H1 (cell line): Measurements from ENCODE around the gene SOX13. TPM values are rescaled to one million over a fixed set of nuclear protein-coding genes. Genes with fewer than 3 reads are reported as not detected.

ENCODE experiments used
- CTCF ChIA-PET: fragments of 300-600 bp; sonication (Branson Sonifier 250); formaldehyde crosslinking; loops from one replicate; lab custom pipeline; 2021; ENCODE audit not compliant: partially characterized antibody; lab: Charles Lee
- POLR2A ChIA-PET: fragments of 300-600 bp; sonication (Branson Sonifier 250); formaldehyde crosslinking; loops from one replicate; lab custom pipeline; 2021; ENCODE audit warnings: inconsistent platforms; ENCODE audit not compliant: partially characterized antibody; lab: Charles Lee
- DNase-seq, 2 experiments: peaks; one replicate each; pipeline versions ENCODE4 v3.0.0 to v3.0.0-alpha.2; 2010 to 2022; ENCODE audit warnings: low spot score in 2 of 2, low read depth in 1 of 2, mixed read lengths in 1 of 2
- FAIRE-seq: peaks from 2 replicates; lab custom pipeline; 2011; peaks lifted over from hg19 to GRCh38; lab: Jason Lieb, UNC
- H2AFZ ChIP-seq: 2 replicates; pipeline ENCODE4 v1.8.1; 2012; ENCODE audit warnings: low read length, inconsistent platforms
- H2AK5ac ChIP-seq: 2 replicates; pipeline ENCODE4 v1.6.1; 2013; ENCODE audit warnings: low read depth, low read length
- H2BK120ac ChIP-seq: replicated peaks from 2 replicates; pipeline ENCODE3; 2013; ENCODE audit warnings: low read depth, low read length, inconsistent platforms
- H2BK12ac ChIP-seq: 2 replicates; pipeline ENCODE4 v1.6.1; 2013; ENCODE audit warnings: low read depth, low read length
- H2BK15ac ChIP-seq: 2 replicates; pipeline ENCODE4 v1.6.1; 2013; ENCODE audit warnings: low read length
- H2BK20ac ChIP-seq: 2 replicates; pipeline ENCODE4 v1.6.1; 2013; ENCODE audit warnings: low read length
- H2BK5ac ChIP-seq: 2 replicates; pipeline ENCODE4 v1.6.1; 2013; ENCODE audit warnings: low read depth, low read length
- H3K14ac ChIP-seq: 2 replicates; pipeline ENCODE4 v1.6.1; 2013; ENCODE audit warnings: inconsistent platforms; ENCODE audit not compliant: insufficient read length
- H3K18ac ChIP-seq: 2 replicates; pipeline ENCODE4 v1.6.1; 2013; ENCODE audit warnings: low read length; ENCODE audit errors: extremely low read depth
- H3K23ac ChIP-seq: 2 replicates; pipeline ENCODE4 v1.6.1; 2013; ENCODE audit warnings: inconsistent platforms; ENCODE audit not compliant: insufficient read length
- H3K23me2 ChIP-seq: 2 replicates; pipeline ENCODE4 v1.6.1; 2013; ENCODE audit warnings: low read depth, low read length
- H3K27ac ChIP-seq: 2 replicates; pipeline ENCODE4 v1.6.1; 2011; ENCODE audit warnings: low read depth, low read length, inconsistent platforms
- H3K27me3 ChIP-seq, 4 experiments: replicated peaks in 1 of 4; 1 replicate in 1 of 4; 2 replicates in 3 of 4; pipeline versions ENCODE4 v1.6.1 to v1.8.1; 2011 to 2013; ENCODE audit warnings: low read length in 3 of 4, mild to moderate bottlenecking in 3 of 4, inconsistent platforms in 2 of 4, mixed read lengths in 2 of 4, moderate library complexity in 1 of 4; ENCODE audit not compliant: control insufficient read depth in 3 of 4, insufficient read depth in 3 of 4; ENCODE audit errors: extremely low read depth in 1 of 4
- H3K36me3 ChIP-seq, 4 experiments: 2 replicates each; pipeline versions ENCODE4 v1.6.1 to v1.8.1; 2011 to 2013; ENCODE audit warnings: mild to moderate bottlenecking in 4 of 4, low read length in 3 of 4, moderate library complexity in 2 of 4, control low read depth in 1 of 4, inconsistent platforms in 1 of 4; ENCODE audit not compliant: insufficient read depth in 4 of 4, control insufficient read depth in 2 of 4
- H3K4ac ChIP-seq: replicated peaks from 2 replicates; pipeline ENCODE3; 2013; ENCODE audit warnings: low read length, low read depth, mixed read lengths, inconsistent platforms; ENCODE audit not compliant: insufficient read length
- H3K4me1 ChIP-seq, 4 experiments: replicated peaks in 1 of 4; 1 replicate in 1 of 4; 2 replicates in 3 of 4; pipeline versions ENCODE4 v1.6.1 to v1.8.1; 2011 to 2013; ENCODE audit warnings: low read length in 3 of 4, inconsistent platforms in 2 of 4, mixed read lengths in 1 of 4; ENCODE audit not compliant: insufficient read depth in 4 of 4, control insufficient read depth in 3 of 4
- H3K4me2 ChIP-seq, 2 experiments: 2 replicates each; pipeline versions ENCODE4 v1.6.1 to v1.8.1; 2011 to 2013; ENCODE audit warnings: low read depth in 2 of 2, low read length in 2 of 2, control low read depth in 1 of 2, inconsistent platforms in 1 of 2, mild to moderate bottlenecking in 1 of 2; ENCODE audit not compliant: insufficient read depth in 1 of 2
- H3K4me3 ChIP-seq, 4 experiments: fragments of 200-600, 300-600 bp in 1 of 4; sonication (generic), shearing (Covaris generic), sonication (Bioruptor Twin) in 1 of 4; 2 replicates each; pipeline versions ENCODE4 v1.5.1 to v1.8.1; 2011 to 2016; ENCODE audit warnings: low read length in 4 of 4, low read depth in 3 of 4, control low read depth in 2 of 4, inconsistent platforms in 2 of 4, mild to moderate bottlenecking in 2 of 4, mixed read lengths in 1 of 4, moderate library complexity in 1 of 4; ENCODE audit not compliant: insufficient read depth in 2 of 4; ENCODE audit errors: extremely low read depth in 1 of 4
- H3K56ac ChIP-seq: replicated peaks from 2 replicates; pipeline ENCODE3; 2013; ENCODE audit warnings: low read depth, mild to moderate bottlenecking, mixed read lengths, low read length, inconsistent platforms; ENCODE audit not compliant: insufficient read length
- H3K79me1 ChIP-seq: 2 replicates; pipeline ENCODE4 v1.6.1; 2013; ENCODE audit warnings: low read depth, low read length, control low read depth
- H3K79me2 ChIP-seq, 2 experiments: 2 replicates each; pipeline versions ENCODE4 v1.6.1 to v1.8.1; 2012 to 2013; ENCODE audit warnings: low read length in 2 of 2, mild to moderate bottlenecking in 2 of 2, inconsistent platforms in 1 of 2; ENCODE audit not compliant: insufficient read depth in 2 of 2, control insufficient read depth in 1 of 2
- H3K9ac ChIP-seq, 4 experiments: replicated peaks in 1 of 4; 1 replicate in 1 of 4; 2 replicates in 3 of 4; pipeline versions ENCODE4 v1.6.1 to v1.8.1; 2011 to 2013; ENCODE audit warnings: low read depth in 3 of 4, low read length in 3 of 4, control low read depth in 2 of 4, mild to moderate bottlenecking in 2 of 4, moderate library complexity in 2 of 4, inconsistent platforms in 1 of 4; ENCODE audit errors: extremely low read depth in 1 of 4
- H3K9me3 ChIP-seq, 2 experiments: 2 replicates each; pipeline versions ENCODE4 v1.6.1 to v1.8.1; 2012 to 2013; ENCODE audit warnings: mild to moderate bottlenecking in 2 of 2, moderate library complexity in 2 of 2, control low read depth in 1 of 2, inconsistent platforms in 1 of 2, low read depth in 1 of 2, low read length in 1 of 2, mixed read lengths in 1 of 2; ENCODE audit not compliant: insufficient read depth in 2 of 2
- H4K20me1 ChIP-seq, 2 experiments: replicated peaks in 1 of 2; 2 replicates each; pipeline versions ENCODE3 to v1.8.1; 2011 to 2013; ENCODE audit warnings: inconsistent platforms in 2 of 2, low read length in 2 of 2, mild to moderate bottlenecking in 1 of 2; ENCODE audit not compliant: insufficient read depth in 2 of 2, control insufficient read depth in 1 of 2
- H4K5ac ChIP-seq: 2 replicates; pipeline ENCODE4 v1.6.1; 2013; ENCODE audit warnings: low read length, low read depth, mixed read lengths, inconsistent platforms; ENCODE audit not compliant: insufficient read length
- H4K8ac ChIP-seq: 2 replicates; pipeline ENCODE4 v1.8.0; 2013; ENCODE audit warnings: mild to moderate bottlenecking, moderate library complexity, low read length, inconsistent platforms; ENCODE audit not compliant: insufficient read depth; ENCODE audit errors: extremely low read depth
- H4K91ac ChIP-seq: replicated peaks from 2 replicates; pipeline ENCODE3; 2013; ENCODE audit warnings: low read length, mixed read lengths, inconsistent platforms; ENCODE audit not compliant: insufficient read length
- CREB1 ChIP-seq: IDR thresholded peaks from 2 replicates; pipeline ENCODE4 v1.6.1; 2012; ENCODE audit warnings: inconsistent platforms
- CTCF ChIP-seq, 3 experiments: IDR thresholded peaks; 1 replicate in 2 of 3; 2 replicates in 1 of 3; pipeline versions ENCODE4 v1.5.1 to v1.6.1; 2011; ENCODE audit warnings: low read length in 3 of 3, mild to moderate bottlenecking in 3 of 3, inconsistent platforms in 2 of 3, low read depth in 1 of 3, moderate library complexity in 1 of 3; ENCODE audit not compliant: insufficient read depth in 1 of 3; ENCODE audit errors: control extremely low read depth in 1 of 3
- FOSL1 ChIP-seq: IDR thresholded peaks from 2 replicates; pipeline ENCODE4 v1.6.1; 2011; ENCODE audit warnings: mild to moderate bottlenecking, low read depth, low read length, moderate library complexity; ENCODE audit not compliant: insufficient read depth
- GTF2F1 ChIP-seq: IDR thresholded peaks from 2 replicates; pipeline ENCODE4 v1.6.1; 2012; ENCODE audit warnings: low read depth, low read length, improper control_type of control experiment, borderline replicate concordance
- JUND ChIP-seq: IDR thresholded peaks from 2 replicates; pipeline ENCODE4 v1.6.1; 2011; ENCODE audit warnings: mild to moderate bottlenecking, improper control_type of control experiment, low read length
- KDM4A ChIP-seq: IDR thresholded peaks from one replicate; pipeline ENCODE4 v1.7.1; 2012; ENCODE audit warnings: low read depth, mild to moderate bottlenecking, moderate library complexity, low read length, inconsistent platforms; ENCODE audit not compliant: severe bottlenecking
- POU5F1 ChIP-seq: IDR thresholded peaks from 2 replicates; pipeline ENCODE4 v1.6.1; 2011; ENCODE audit warnings: low read depth, mild to moderate bottlenecking, low read length, moderate library complexity
- SP1 ChIP-seq: IDR thresholded peaks from 2 replicates; pipeline ENCODE4 v1.6.1; 2011; ENCODE audit warnings: low read depth, low read length
- TAF1 ChIP-seq: IDR thresholded peaks from 2 replicates; pipeline ENCODE4 v1.6.1; 2011; ENCODE audit warnings: mild to moderate bottlenecking, low read depth, low read length
- WGBS, 2 experiments: shearing (Covaris generic) in 1 of 2; methylation state at CpG; one replicate each; pipeline versions ENCODE4 v1.1.6 to v1.1.7; 2013 to 2015; ENCODE audit warnings: low lambda C conversion rate in 2 of 2, mixed read lengths in 2 of 2, inconsistent platforms in 1 of 2, low coverage in 1 of 2, missing lambda C conversion rate in 1 of 2; ENCODE audit not compliant: insufficient replicate concordance in 2 of 2, insufficient coverage in 1 of 2, insufficient read length in 1 of 2; ENCODE audit errors: extremely low coverage in 1 of 2, missing lambda C conversion rate in 1 of 2; 5-methylcytosine and 5-hydroxymethylcytosine counted together
- polyA plus RNA-seq, 7 experiments: library from polyadenylated mRNA; depleted of rRNA in 3 of 7; stranded (reverse) in 5 of 7; unstranded in 2 of 7; fragments of >200 nt in 5 of 7; fragments of 200-250 nt in 2 of 7; gene quantifications; 1 replicate in 5 of 7; 2 replicates in 1 of 7; 4 replicates in 1 of 7; pipeline versions ENCODE4 v1.2.1 to v1.2.3, GENCODE V29; 2011 to 2013; ENCODE audit warnings: missing spikeins in 2 of 7, mixed read lengths in 2 of 7
- total RNA-seq: library from RNA; stranded (reverse); fragmentation: NEBNext Ultra II Directional; extraction: Animal tissue kit (Norgen Biotek cat#: 25700); gene quantifications from 2 replicates; pipeline ENCODE4 v1.2.1, GENCODE V29; 2021
- TF ChIP-seq, protein P1 (sequence below): IDR thresholded peaks from 2 replicates; pipeline ENCODE4 v1.6.1; 2012; ENCODE audit warnings: low read length, inconsistent platforms

The SOX13 gene
- total and polyA plus RNA-seq, 2 of the 8 experiments (the other 6 are each of a cell fraction or from before 2014, with no cell fraction given): 113 to 173 TPM

DNA sequence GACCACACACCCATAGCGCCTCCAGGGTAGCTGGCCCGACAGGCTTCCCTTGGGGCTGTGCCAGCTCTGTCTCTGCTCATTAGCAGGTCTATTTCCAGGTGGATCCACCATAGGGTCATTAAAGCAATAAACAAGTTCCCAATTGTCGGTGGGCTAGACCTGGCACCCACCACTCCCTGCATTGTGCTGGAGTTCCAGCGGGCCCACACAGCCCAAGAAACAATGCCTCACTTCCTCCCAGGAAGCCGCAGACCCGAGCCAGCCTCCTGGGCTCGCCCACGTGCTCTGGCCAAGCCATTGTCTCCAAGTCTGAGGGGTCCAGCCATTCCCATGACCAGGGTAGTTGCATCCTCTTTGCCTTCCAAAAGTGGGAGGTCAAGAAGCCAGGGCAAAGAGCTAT is 27.5 kb upstream of the SOX13 start:
- Histone ChIP-seq H4K91ac (peak overlapping the region; percentile 47), H2BK12ac (no peak overlapping the region), H3K27ac (no peak overlapping the region), H3K14ac (no peak overlapping the region), H2AFZ (no peak overlapping the region), H3K79me1 (no peaks in the 10 kb centered on the region), H3K4ac (no peak overlapping the region), H3K23ac (no peak overlapping the region), H3K56ac (no peak overlapping the region), H3K23me2 (no peaks in the 10 kb centered on the region), H2BK15ac (no peak overlapping the region), H3K4me3 (no peak overlapping the region), H3K18ac (no peak overlapping the region), H3K27me3 (no peaks in the 10 kb centered on the region), H3K4me1 (peaks cover 0 to 3% (median 2%) of the 10 kb centered on the region in 4 experiments; a peak in 1 of 7 replicates), H2BK5ac (no peak overlapping the region), H3K4me2 (no peak overlapping the region), H4K20me1 (no peaks in the 10 kb centered on the region), H2AK5ac (no peak overlapping the region), H2BK120ac (no peak overlapping the region), H4K5ac (no peak overlapping the region), H2BK20ac (no peak overlapping the region), H4K8ac (no peak overlapping the region; the same call in 1 of the 2 replicates), H3K36me3 (no peaks in the 10 kb centered on the region), H3K9ac (no peak overlapping the region), H3K79me2 (no peaks in the 10 kb centered on the region), H3K9me3 (no peaks in the 10 kb centered on the region)
- no peak for DNase-seq
- ChIA-PET CTCF (interaction anchor here (1.1 to 2.6 kb wide), 4 partner anchors 45 to 174 kb away, joined by 3 to 8 read pairs (median 6); no protein-coding TSS in a partner anchor), POLR2A (interaction anchor here (0.6 kb wide), 1 partner anchor 38 kb away, joined by 4 read pairs; no protein-coding TSS in a partner anchor)
- FAIRE-seq: no peak
- WGBS, 2 experiments: 94% methylated on average over 8 of the region's 8 CpGs; no CpG with 5 or more reads in 1 of the 2 experiments
- TF ChIP-seq TAF1 (no peak), JUND (no peak), GTF2F1 (no peak), KDM4A (no peak), CTCF (IDR thresholded peaks at IDR 0.05; ENCODE audit: control extremely low read depth in 1 of 3, insufficient read depth in 1 of 3, low read depth in 1 of 3, low read length in 3 of 3) (no peak), POU5F1 (no peak), SP1 (no peak), FOSL1 (no peak), CREB1 (no peak)
- TF ChIP-seq, protein P1, sequence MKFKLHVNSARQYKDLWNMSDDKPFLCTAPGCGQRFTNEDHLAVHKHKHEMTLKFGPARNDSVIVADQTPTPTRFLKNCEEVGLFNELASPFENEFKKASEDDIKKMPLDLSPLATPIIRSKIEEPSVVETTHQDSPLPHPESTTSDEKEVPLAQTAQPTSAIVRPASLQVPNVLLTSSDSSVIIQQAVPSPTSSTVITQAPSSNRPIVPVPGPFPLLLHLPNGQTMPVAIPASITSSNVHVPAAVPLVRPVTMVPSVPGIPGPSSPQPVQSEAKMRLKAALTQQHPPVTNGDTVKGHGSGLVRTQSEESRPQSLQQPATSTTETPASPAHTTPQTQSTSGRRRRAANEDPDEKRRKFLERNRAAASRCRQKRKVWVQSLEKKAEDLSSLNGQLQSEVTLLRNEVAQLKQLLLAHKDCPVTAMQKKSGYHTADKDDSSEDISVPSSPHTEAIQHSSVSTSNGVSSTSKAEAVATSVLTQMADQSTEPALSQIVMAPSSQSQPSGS: no peak
